Measurements from ENCODE around the gene SBDS.

DNA sequence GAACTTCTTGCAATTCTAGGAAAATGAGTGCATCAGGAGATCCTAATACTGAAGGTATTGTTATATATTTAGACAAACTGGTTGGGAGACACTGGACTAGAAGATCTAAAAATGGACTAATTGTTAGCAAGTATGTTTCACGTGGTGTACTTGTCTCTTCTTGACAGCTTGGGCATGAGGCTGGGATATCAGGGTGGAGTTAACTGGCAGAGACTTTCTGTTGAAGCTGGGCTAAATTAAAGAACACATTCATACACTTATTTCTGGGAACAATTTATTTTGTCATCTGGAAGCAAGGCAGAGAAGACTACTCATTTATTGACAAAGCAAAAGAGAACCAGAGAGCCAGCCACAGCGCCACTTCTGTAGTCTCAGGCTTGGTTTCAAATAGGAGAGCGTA, 27.1 kb upstream of the SBDS start:
- no peak; the same call in 1 of the 2 replicates for TF ChIP-seq GATA2 (IDR thresholded peaks at IDR 0.05; ENCODE audit: low read depth, low read length)
- 0 out of 2 replicates have a peak, but pooled peaks have one; percentile 35 for TF ChIP-seq GATA3 (IDR thresholded peaks at IDR 0.05; ENCODE audit: low read depth, low read length)
